Measurements from ENCODE around the gene LEMD3.

DNA sequence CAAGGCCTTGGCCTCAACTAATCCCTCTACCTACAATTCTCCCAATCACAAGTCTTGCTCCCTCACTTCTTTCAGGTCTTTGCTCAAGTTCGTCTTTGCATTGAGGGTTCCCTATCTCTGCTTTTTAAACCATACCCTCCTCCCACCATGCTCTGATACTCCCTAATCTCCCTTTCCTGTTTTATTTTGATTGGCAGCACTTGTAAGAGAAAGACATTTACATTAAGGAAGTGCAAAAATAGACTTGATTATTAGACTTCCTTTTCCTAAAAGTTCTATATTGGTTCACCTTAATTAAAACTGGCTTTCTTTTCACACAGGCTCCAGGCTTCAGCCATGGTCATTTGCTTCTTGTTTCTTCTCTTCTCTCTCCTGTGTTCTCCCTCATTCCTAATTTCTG lies 30.0 kb upstream of the LEMD3 start:
- TF ChIP-seq, protein P1, sequence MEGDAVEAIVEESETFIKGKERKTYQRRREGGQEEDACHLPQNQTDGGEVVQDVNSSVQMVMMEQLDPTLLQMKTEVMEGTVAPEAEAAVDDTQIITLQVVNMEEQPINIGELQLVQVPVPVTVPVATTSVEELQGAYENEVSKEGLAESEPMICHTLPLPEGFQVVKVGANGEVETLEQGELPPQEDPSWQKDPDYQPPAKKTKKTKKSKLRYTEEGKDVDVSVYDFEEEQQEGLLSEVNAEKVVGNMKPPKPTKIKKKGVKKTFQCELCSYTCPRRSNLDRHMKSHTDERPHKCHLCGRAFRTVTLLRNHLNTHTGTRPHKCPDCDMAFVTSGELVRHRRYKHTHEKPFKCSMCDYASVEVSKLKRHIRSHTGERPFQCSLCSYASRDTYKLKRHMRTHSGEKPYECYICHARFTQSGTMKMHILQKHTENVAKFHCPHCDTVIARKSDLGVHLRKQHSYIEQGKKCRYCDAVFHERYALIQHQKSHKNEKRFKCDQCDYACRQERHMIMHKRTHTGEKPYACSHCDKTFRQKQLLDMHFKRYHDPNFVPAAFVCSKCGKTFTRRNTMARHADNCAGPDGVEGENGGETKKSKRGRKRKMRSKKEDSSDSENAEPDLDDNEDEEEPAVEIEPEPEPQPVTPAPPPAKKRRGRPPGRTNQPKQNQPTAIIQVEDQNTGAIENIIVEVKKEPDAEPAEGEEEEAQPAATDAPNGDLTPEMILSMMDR (IDR thresholded peaks at IDR 0.05): no peak
- TF ChIP-seq EP300 (IDR thresholded peaks at IDR 0.05) (no peak), POLR2A (IDR thresholded peaks at IDR 0.05) (no peak)

Measured in tibial nerve (tissue), 4 donors.